Measurements from ENCODE around the gene ERICH6.

ERICH6 gene

DNA sequence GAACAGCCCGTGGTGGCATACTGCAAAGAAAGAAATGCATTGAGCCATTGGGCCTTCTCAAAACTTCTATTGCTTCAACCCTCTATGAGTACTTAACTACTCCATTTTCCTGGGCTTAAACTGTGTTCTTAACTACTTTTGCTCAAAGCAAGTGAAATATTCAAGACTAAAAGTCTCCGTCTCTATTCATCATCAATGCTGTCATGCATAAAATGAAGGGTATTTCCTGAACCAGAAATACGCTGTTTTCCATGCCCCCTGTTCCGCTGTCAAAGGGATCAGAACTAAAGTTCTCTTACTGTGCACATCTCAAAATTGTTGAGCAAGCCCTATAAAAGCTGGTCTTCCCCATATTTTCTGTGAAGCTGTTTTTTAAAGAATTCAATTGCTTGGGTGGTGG lies 39.0 kb upstream of the ERICH6 start:
- DNase-seq (no peak), ATAC-seq (ENCODE audit: insufficient read depth, low read depth) (no peak)
- Histone ChIP-seq H3K4me2 (ENCODE audit: insufficient read depth, low read length) (no peak overlapping the region), H2AFZ (ENCODE audit: low read depth, low read length) (no peak overlapping the region), H4K20me1 (ENCODE audit: insufficient read depth, low read length) (peaks cover 55% of the 10 kb centered on the region), H3K9me3 (ENCODE audit: insufficient read depth, low read length, severe bottlenecking) (no peaks in the 10 kb centered on the region), H3K36me3 (ENCODE audit: insufficient read depth, low read length) (peaks cover 22% of the 10 kb centered on the region), H3K27ac (ENCODE audit: low read length) (no peak overlapping the region), H3K79me2 (ENCODE audit: insufficient read depth, low read length) (peaks cover 40% of the 10 kb centered on the region), H3K9ac (ENCODE audit: low read depth, low read length) (no peak overlapping the region), H3K27me3 (ENCODE audit: insufficient read depth, low read length, poor library complexity) (no peaks in the 10 kb centered on the region), H3K4me3 (ENCODE audit: low read depth in 1 of 2, low read length in 2 of 2) (no peak overlapping the region), H3K4me1 (ENCODE audit: insufficient read depth, low read length) (no peaks in the 10 kb centered on the region)
- no peak for TF ChIP-seq EZH2 (IDR thresholded peaks at IDR 0.05; ENCODE audit: borderline replicate concordance, low read depth, low read length, severe bottlenecking)
- TF ChIP-seq, protein P1, sequence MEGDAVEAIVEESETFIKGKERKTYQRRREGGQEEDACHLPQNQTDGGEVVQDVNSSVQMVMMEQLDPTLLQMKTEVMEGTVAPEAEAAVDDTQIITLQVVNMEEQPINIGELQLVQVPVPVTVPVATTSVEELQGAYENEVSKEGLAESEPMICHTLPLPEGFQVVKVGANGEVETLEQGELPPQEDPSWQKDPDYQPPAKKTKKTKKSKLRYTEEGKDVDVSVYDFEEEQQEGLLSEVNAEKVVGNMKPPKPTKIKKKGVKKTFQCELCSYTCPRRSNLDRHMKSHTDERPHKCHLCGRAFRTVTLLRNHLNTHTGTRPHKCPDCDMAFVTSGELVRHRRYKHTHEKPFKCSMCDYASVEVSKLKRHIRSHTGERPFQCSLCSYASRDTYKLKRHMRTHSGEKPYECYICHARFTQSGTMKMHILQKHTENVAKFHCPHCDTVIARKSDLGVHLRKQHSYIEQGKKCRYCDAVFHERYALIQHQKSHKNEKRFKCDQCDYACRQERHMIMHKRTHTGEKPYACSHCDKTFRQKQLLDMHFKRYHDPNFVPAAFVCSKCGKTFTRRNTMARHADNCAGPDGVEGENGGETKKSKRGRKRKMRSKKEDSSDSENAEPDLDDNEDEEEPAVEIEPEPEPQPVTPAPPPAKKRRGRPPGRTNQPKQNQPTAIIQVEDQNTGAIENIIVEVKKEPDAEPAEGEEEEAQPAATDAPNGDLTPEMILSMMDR (IDR thresholded peaks at IDR 0.05; ENCODE audit: borderline replicate concordance, extremely low read depth, low read length, poor library complexity, severe bottlenecking) = no peak

- H3K27me3 ChIP-seq (ENCODE audit: insufficient read depth, low read length, poor library complexity) = no peaks in the 10 kb centered on the region
- H3K27ac ChIP-seq (ENCODE audit: low read length) = no peak overlapping the region
- H3K79me2 ChIP-seq (ENCODE audit: insufficient read depth, low read length) = peaks cover 35% of the 10 kb centered on the region
Measured at GRCh38 chr3:150742141-150742523, 38.4 kb upstream of the ERICH6 start.

DNA sequence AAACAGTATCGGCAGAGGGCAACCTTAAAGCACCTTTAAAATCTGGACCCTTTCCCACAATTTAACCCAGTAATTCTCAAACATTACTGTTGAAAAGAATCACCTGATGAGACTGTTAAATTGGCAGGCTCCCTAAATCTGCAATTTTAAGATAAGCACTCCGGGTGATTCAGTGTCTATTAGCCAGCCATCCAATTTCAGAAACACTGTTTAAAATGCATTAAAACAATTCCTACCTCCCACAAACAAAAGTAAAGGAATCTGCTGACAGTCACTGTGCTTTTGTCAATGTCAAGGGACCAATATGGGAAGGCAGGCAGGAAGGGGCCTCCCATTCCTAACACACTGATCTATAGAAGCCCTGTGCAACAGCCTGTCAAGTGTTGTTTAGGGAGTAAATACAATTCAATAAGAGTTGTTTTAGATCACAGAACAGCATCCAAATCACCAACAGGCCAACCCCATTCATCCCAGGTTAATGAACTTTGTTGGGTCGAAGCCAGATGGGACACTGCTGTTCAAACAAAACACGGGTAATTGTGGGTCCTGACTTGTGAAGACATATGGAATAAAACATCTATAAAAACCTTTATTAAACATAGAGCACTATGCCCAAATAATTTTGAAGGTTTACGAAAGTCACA lies 37.9 kb upstream of the ERICH6 start:
- Histone ChIP-seq H3K4me2 (ENCODE audit: insufficient read depth, low read length) (no peak overlapping the region), H3K27ac (ENCODE audit: low read length) (no peak overlapping the region), H3K9me3 (ENCODE audit: insufficient read depth, low read length, severe bottlenecking) (no peaks in the 10 kb centered on the region), H3K36me3 (ENCODE audit: insufficient read depth, low read length) (peaks cover 22% of the 10 kb centered on the region), H3K27me3 (ENCODE audit: insufficient read depth, low read length, poor library complexity) (no peaks in the 10 kb centered on the region), H3K4me3 (ENCODE audit: low read depth in 1 of 2, low read length in 2 of 2) (no peak overlapping the region), H3K79me2 (ENCODE audit: insufficient read depth, low read length) (peaks cover 30% of the 10 kb centered on the region), H3K4me1 (ENCODE audit: insufficient read depth, low read length) (no peaks in the 10 kb centered on the region), H4K20me1 (ENCODE audit: insufficient read depth, low read length) (peaks cover 47% of the 10 kb centered on the region), H3K9ac (ENCODE audit: low read depth, low read length) (no peak overlapping the region), H2AFZ (ENCODE audit: low read depth, low read length) (no peak overlapping the region)
- ATAC-seq (ENCODE audit: insufficient read depth, low read depth) (no peak), DNase-seq (no peak)
- no peak for TF ChIP-seq EZH2 (IDR thresholded peaks at IDR 0.05; ENCODE audit: borderline replicate concordance, low read depth, low read length, severe bottlenecking)
- TF ChIP-seq, protein P1 (IDR thresholded peaks at IDR 0.05; ENCODE audit: borderline replicate concordance, extremely low read depth, low read length, poor library complexity, severe bottlenecking) = no peak

More at GRCh38 chr3:150742141-150742523, 38.4 kb upstream of the ERICH6 start:
- Histone ChIP-seq H2AFZ (ENCODE audit: low read depth, low read length) (no peak overlapping the region), H3K9ac (ENCODE audit: low read depth, low read length) (no peak overlapping the region), H3K4me2 (ENCODE audit: insufficient read depth, low read length) (no peak overlapping the region), H3K4me1 (ENCODE audit: insufficient read depth, low read length) (no peaks in the 10 kb centered on the region), H3K9me3 (ENCODE audit: insufficient read depth, low read length, severe bottlenecking) (no peaks in the 10 kb centered on the region), H4K20me1 (ENCODE audit: insufficient read depth, low read length) (peaks cover 52% of the 10 kb centered on the region), H3K36me3 (ENCODE audit: insufficient read depth, low read length) (peaks cover 22% of the 10 kb centered on the region), H3K4me3 (ENCODE audit: low read depth in 1 of 2, low read length in 2 of 2) (no peak overlapping the region)
- ATAC-seq (ENCODE audit: insufficient read depth, low read depth) = no peak
- TF ChIP-seq, protein P1 (IDR thresholded peaks at IDR 0.05; ENCODE audit: borderline replicate concordance, extremely low read depth, low read length, poor library complexity, severe bottlenecking) = no peak
- no peak for TF ChIP-seq EZH2 (IDR thresholded peaks at IDR 0.05; ENCODE audit: borderline replicate concordance, low read depth, low read length, severe bottlenecking)
- DNase-seq = no peak

Measured in DND-41 (cell line).